GM21381 (cell line): ENCODE results near the gene SHB.

ENCODE experiments used
- ATAC-seq: cut with Tn5 transposase; IDR thresholded peaks from one replicate; pipeline ENCODE4 v1.9.1; 2021; ENCODE audit warnings: mild to moderate bottlenecking, moderate library complexity; ENCODE audit not compliant: unreplicated experiment

SHB gene

GRCh38 chr9:37956904-37957663 is 111.9 kb downstream of the SHB start:
- ATAC-seq, result no peak

DNA sequence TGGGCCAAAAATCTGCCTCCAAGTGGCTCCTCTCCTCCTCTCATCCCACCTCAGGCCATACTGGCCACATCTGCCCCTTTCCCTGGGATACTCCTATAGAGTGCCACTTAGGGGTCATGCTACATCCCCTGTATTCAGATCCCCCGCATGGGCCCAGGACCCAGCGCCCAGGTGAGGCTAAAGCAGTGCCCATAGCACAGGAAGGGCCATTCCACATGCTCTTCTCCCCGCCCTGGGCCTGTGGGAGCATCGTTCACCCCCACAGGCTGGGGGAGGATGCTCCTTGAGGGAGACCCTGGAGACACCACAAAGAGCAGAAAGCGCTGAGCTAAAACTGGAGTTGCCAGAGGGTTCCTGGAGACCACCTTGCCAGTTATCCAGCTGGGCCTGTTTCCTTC is 112.6 kb downstream of the SHB start:
- ATAC-seq, result no peak

DNA sequence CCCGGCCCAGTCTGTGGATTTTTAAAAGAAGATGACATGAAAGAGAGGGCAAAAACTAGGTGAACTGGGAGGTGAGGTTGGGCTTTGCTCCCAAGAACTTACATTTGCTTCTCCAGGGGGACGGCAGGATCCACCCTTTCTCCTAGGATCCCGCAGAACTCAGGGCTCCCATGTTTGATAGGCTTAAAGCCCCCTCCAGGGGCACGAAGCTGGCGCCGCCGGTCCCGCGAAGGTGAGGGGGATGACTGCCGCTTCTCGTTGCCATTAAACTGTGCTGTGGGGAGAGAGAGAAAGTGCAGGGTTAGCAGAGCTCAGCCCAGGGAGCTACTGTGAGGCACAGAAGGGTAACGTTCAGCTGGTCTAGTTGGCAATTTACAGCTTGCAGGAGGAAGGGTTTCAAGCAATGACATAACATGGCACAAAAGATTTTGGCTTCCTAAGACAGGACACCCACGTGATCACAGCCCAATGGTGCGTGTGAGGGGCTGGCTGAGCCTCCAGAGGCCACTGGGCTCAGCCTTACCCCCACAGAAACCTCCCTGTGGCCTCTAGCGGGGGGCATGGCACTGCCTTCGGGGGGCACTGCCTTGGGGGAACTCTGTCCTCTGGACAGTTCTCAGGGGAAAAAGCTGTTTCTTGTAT is 113.1 kb downstream of the SHB start:
- ATAC-seq, result no peak

DNA sequence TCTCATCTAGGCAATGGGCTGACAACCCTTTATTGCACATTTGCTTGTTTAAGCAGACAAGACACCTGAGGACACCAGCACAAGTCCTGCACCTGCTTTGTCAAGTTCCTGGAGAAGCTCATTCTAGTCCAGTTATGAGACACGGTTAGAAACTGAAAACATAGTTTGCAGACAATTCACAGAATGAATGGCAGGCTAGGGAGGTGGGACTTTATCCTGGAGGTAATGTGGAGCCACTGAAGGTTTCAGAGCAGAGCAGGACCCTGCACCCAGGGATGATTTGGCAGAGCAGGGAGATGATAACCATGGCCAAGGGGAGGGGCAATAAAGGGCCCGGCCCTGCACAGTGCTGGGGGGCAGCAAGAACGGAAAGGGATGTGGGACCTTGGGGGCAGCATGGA is 114.4 kb downstream of the SHB start:
- ATAC-seq, result peak; percentile 34

- ATAC-seq, result peak; percentile 66
Measured at GRCh38 chr9:37953775-37954437, 115.1 kb downstream of the SHB start.

- ATAC-seq, result no peak
Measured at GRCh38 chr9:37953206-37953774, 115.7 kb downstream of the SHB start.

- no peak for ATAC-seq
Measured at GRCh38 chr9:37952731-37953130, 116.3 kb downstream of the SHB start.

DNA sequence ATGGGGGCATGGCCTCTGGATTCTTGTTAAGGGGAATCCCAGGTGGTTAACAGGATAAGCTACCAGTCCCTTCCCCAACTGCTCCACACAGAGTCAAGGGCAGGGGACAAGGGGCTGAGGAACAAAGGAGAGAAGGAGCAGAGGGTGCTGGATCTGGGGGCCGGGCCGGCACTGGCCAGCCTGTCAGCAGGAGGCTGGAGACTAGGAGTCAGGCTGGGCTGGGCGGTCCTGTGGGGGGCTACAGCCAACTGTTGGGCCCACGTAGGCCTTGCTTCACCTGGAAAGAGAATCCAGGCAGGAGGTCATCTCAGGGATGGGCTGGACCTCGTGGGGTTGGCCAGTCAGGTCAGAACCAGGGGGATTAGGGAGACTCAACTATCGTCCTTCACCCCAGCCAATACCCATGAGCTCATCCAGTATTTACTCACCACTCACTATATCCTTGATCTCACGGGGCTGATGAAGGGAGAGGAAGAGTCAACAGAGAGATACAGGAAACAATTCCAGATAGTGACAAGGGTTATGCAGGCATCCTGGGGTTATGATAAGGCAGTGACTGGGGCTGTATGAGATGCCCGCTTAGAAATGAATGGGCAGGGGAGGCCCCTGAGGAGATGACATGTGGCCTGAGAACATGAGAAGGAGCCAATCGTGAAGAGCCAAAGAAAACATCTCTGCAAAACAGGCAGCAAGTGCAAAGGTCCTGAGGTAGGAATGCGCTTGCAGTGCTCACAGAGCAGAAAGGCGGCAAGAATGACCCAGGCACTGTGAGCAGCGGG is 117.2 kb downstream of the SHB start:
- ATAC-seq, result no peak

GRCh38 chr9:37950561-37950960 is 118.5 kb downstream of the SHB start:
- no peak for ATAC-seq

GRCh38 chr9:37949576-37949975 is 119.5 kb downstream of the SHB start:
- ATAC-seq, result no peak

DNA sequence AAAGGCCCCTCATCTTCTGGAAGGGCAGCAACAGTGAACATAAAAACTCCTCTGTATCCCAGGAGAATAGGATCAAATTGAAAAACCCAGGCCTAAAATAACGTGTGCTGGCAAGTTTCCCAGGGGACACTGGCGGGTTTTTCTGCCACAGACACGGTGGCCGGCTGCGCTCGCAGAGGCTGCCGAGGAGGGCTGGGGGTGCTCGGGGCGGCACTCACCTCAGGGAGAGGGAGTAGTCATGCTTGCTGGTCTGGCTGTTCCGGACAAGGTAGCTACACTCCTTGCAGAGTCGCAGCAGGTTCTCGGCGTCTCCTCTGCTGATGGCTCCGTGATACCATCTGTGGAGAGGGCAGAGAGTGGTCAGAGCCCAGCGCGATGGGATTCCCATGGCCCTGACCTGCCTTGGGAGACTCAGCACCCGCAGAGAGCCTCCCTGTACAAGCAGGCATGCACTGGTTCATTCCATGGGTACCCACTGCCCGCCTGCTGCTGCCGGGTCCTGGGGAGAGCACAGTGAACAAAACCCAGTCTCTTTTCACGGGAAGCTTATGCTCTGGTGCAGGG is 120.5 kb downstream of the SHB start:
- ATAC-seq, result no peak

- ATAC-seq, result no peak
Measured at GRCh38 chr9:37947977-37948376, 121.0 kb downstream of the SHB start.

GRCh38 chr9:37947471-37947870 is 121.6 kb downstream of the SHB start:
- ATAC-seq, result no peak

DNA sequence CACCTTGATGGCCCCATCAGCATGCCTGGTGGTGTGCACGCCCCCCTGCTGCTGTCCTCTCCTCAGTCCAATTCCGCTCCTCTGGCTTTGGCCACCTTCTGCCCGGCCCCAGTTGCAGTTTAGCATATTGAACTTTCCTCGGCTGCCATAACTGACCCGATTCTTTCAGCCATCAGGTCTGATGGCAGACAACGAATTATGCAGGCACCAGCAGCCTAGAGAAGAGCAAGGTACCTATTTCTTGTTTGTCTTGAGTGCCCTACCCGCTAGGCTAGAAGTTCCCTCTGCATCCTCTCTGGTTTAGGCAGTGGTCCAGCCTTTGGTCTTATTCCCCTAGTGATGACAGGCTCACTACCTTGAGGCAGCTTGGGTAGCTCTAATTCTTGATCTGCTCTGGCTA is 122.1 kb downstream of the SHB start:
- ATAC-seq, result no peak

DNA sequence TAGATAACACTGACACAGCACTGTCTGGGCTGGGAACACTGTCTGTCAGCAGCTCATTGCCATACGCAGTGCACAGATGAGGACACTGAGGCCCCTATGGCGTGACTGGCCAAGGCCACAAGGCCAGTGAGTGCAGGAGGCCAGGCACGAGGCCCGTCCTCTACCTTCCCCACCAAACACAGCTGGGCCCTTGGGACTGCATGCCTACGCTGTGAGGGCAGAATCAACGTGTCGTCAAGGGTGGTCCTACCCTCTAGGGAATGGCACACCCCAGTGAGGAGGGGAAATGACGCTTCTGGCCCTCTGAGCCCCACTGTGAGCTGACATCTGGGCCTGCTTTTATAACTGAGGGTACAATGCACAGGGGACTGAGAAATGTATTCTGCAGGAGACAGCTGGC is 123.0 kb downstream of the SHB start:
- no peak for ATAC-seq

GRCh38 chr9:37944671-37945481 is 124.2 kb downstream of the SHB start:
- ATAC-seq, result no peak

DNA sequence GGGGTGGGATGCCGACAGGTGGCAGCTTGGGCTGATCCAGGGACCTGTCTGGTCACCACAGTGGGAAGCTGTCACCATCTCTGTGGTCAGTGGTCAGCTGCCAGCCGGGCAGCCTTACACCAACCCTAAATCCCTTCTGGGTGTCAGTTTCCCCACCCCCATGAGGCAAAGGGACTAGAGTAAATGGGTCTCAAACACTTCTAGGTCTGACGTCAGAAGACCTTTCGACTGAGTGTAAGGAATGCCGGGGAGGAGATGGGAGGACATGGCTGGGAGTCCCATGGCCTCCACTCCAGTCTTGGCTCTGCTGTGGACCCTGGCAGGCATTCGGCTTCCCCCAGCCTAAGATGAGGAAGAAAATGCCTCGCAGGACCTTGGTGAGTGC is 124.8 kb downstream of the SHB start:
- no peak for ATAC-seq

GRCh38 chr9:37943345-37944265 is 125.4 kb downstream of the SHB start:
- no peak for ATAC-seq
